GM21390 (cell line): ENCODE data around the gene EDN3.

Experiments
- ATAC-seq: cut with Tn5 transposase; IDR thresholded peaks from one replicate; pipeline ENCODE4 v1.9.1; 2021; ENCODE audit not compliant: unreplicated experiment

The EDN3 gene

GRCh38 chr20:59307270-59307669, 6.9 kb downstream of the EDN3 start:
- no peak for ATAC-seq

GRCh38 chr20:59308493-59309201, 8.2 kb downstream of the EDN3 start:
- no peak for ATAC-seq

- no peak for ATAC-seq
Measured at GRCh38 chr20:59309218-59309617, 8.8 kb downstream of the EDN3 start.

GRCh38 chr20:59314997-59315396, 14.6 kb downstream of the EDN3 start:
- ATAC-seq: no peak

- ATAC-seq: no peak
Measured at GRCh38 chr20:59316911-59317731, 16.7 kb downstream of the EDN3 start.

- no peak for ATAC-seq
Measured at GRCh38 chr20:59318201-59318790, 17.9 kb downstream of the EDN3 start.

- ATAC-seq: no peak
Measured at GRCh38 chr20:59318803-59319202, 18.4 kb downstream of the EDN3 start.

GRCh38 chr20:59320426-59320825, 20.0 kb downstream of the EDN3 start:
- no peak for ATAC-seq

- ATAC-seq: no peak
Measured at GRCh38 chr20:59320854-59321647, 20.6 kb downstream of the EDN3 start.

GRCh38 chr20:59322081-59322480, 21.7 kb downstream of the EDN3 start:
- no peak for ATAC-seq

- ATAC-seq: no peak
Measured at GRCh38 chr20:59322585-59323454, 22.4 kb downstream of the EDN3 start.

- ATAC-seq: no peak
Measured at GRCh38 chr20:59323731-59324130, 23.3 kb downstream of the EDN3 start.

GRCh38 chr20:59324521-59325141, 24.2 kb downstream of the EDN3 start:
- no peak for ATAC-seq

- no peak for ATAC-seq
Measured at GRCh38 chr20:59325142-59325523, 24.7 kb downstream of the EDN3 start.

- no peak for ATAC-seq
Measured at GRCh38 chr20:59326188-59326587, 25.8 kb downstream of the EDN3 start.

GRCh38 chr20:59328071-59328470, 27.7 kb downstream of the EDN3 start:
- no peak for ATAC-seq

GRCh38 chr20:59331721-59332329, 31.4 kb downstream of the EDN3 start:
- no peak for ATAC-seq

- no peak for ATAC-seq
Measured at GRCh38 chr20:59333260-59333845, 32.9 kb downstream of the EDN3 start.

- no peak for ATAC-seq
Measured at GRCh38 chr20:59333951-59334350, 33.5 kb downstream of the EDN3 start.
